Mammary epithelial cell (primary cell): ENCODE results near the gene ATG7.

Experiments
- EZH2 ChIP-seq: IDR thresholded peaks from 2 replicates; pipeline ENCODE4 v1.6.1; 2012; ENCODE audit warnings: low read length, inconsistent platforms, borderline replicate concordance
- TF ChIP-seq, protein P1 (sequence below), 2 donors: IDR thresholded peaks in 1 of 2; conservative IDR thresholded peaks in 1 of 2; 2 replicates each; pipeline ENCODE4 v1.5.1; 2011 to 2012; ENCODE audit warnings: inconsistent platforms in 2 of 2, low read length in 2 of 2, mild to moderate bottlenecking in 2 of 2, control low read depth in 1 of 2, low read depth in 1 of 2; ENCODE audit not compliant: insufficient read depth in 1 of 2; ENCODE audit errors: extremely low read depth in 1 of 2

DNA sequence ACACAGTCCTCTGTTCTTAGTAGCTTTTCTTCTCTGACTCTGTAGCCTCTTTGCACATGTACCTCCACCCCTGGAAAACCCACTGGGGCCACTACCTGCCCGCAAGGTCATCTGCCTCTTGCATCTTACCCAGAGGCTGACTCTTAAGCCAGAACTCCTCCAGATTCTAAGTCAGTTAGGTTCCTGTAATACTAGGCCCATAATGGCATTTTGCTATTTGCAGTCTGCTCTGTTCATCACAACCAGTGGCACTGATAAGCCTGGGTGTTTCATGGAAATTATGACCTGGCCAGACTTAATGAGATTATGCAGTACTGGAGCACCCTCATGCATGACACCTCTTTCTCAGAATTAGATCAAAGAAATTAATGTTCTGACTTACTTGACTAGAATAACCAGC lies 31.7 kb upstream of the ATG7 start:
- TF ChIP-seq, protein P1, sequence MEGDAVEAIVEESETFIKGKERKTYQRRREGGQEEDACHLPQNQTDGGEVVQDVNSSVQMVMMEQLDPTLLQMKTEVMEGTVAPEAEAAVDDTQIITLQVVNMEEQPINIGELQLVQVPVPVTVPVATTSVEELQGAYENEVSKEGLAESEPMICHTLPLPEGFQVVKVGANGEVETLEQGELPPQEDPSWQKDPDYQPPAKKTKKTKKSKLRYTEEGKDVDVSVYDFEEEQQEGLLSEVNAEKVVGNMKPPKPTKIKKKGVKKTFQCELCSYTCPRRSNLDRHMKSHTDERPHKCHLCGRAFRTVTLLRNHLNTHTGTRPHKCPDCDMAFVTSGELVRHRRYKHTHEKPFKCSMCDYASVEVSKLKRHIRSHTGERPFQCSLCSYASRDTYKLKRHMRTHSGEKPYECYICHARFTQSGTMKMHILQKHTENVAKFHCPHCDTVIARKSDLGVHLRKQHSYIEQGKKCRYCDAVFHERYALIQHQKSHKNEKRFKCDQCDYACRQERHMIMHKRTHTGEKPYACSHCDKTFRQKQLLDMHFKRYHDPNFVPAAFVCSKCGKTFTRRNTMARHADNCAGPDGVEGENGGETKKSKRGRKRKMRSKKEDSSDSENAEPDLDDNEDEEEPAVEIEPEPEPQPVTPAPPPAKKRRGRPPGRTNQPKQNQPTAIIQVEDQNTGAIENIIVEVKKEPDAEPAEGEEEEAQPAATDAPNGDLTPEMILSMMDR (conservative IDR thresholded peaks at IDR 0.05 in 1 of 2, IDR thresholded peaks at IDR 0.05 in 1 of 2; ENCODE audit: extremely low read depth in 1 of 2, insufficient read depth in 1 of 2, low read depth in 1 of 2, low read length in 2 of 2), result no peak
- TF ChIP-seq EZH2, result no peak
